Mucosa of gallbladder (tissue), 1 donor: Measurements from ENCODE around the gene ZNF783. TPM values are rescaled to one million over a fixed set of nuclear protein-coding genes. Genes with fewer than 3 reads are reported as not detected.
"Not testable (repeated sequence)": the region's sequence is repeated elsewhere in the genome, so short reads cannot be mapped to it uniquely, and the experiment has no call there.

ENCODE experiments used
- DNase-seq: peaks from one replicate; pipeline ENCODE4 v3.0.0-alpha.2; 2020; ENCODE audit warnings: low spot score
- total RNA-seq: library from RNA; stranded (reverse); gene quantifications from one replicate; pipeline ENCODE4 v1.2.1, GENCODE V29; 2021
- donor health status: DM: no; HTN: no; CAD: no.

Gene ZNF783
- total RNA-seq = 17.3 TPM

DNA sequence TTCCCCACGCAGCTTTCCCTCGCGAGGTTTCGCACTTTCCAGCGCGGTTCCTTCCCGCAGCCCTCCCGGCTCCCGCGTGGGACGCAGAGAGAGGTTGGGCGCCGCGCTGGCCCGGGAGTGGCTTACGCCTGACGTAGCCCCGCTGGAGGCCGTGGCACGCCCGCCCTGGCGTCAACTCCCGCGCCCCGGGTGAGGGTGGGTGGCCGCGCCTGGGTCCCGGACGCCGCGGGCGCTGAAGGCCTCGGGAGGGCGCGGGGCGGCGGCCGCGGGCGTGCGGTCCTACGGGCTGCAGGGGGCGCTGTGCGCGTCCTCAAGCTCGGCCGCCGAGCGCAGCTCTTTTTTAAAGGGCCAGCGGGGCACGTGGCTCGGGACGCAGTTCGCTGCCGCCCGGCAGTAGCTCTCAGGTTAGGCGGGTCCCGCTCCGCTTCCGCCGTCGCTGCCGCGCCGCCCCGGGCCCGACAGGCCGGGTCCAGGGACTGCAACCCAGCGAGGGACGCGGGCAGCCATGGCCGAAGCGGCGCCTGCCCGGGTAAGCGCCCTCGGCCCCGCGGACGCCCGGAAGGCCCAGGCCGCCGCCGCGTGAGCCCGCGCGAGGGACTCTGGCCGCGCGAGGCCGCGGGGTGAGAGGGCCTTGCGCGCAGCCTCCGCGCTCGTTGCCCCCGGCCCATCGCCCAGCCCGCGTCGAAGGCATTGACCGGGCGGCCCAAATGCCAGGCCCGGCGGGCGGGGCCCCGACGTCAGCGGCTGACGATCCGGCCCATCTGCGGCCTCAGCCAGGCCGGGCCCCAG is at the start of gene ZNF783:
Gene ZNF783, plus strand, starts transcription at position 368 of the 789 bp plus-strand sequence. Its CDS starts 138 bp downstream, at position 506.
- peak; percentile 89 for DNase-seq

GRCh38 chr7:149214020-149214720 is 47.8 kb upstream of the ZNF783 start:
- DNase-seq = no peak

DNA sequence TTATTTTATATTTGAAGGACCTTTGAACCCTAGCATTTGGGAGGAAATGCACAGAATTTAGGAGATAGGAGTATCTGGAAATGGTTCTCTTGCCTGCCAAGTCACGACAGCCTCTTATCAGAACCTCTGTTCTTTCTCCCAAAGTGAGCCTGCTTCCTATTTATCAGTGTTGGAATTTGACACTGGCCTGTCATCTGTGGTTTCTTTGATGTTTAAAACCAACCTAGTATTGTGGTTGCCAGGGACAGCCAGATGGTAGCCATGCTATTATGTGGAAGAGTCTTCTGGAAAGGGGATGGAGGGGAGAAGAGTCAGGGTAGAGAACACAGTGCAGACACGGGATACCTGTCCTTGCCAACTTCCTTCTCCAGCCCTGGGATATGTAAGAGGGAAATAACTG is 45.6 kb upstream of the ZNF783 start:
- DNase-seq = no peak

DNA sequence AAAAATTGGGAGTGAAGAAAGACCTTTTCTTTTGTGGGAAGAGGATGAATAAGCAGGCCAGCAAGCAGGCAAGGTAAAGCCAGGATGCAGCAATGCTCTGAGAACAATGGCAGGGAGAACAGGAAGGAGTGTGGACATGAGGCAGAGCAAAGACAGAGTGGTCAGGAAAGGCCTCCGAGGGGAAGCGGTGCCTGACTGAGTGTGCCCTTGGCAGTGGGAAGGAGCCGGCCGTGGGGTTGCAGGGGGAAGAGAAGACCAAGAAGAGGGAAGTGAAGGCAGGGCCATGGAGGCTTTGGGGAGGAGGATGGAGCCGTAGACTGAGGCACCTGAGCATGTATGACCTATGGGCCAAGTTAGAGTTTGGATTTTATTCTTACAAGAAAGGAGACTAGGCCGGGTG is 44.4 kb upstream of the ZNF783 start:
- no peak for DNase-seq

DNA sequence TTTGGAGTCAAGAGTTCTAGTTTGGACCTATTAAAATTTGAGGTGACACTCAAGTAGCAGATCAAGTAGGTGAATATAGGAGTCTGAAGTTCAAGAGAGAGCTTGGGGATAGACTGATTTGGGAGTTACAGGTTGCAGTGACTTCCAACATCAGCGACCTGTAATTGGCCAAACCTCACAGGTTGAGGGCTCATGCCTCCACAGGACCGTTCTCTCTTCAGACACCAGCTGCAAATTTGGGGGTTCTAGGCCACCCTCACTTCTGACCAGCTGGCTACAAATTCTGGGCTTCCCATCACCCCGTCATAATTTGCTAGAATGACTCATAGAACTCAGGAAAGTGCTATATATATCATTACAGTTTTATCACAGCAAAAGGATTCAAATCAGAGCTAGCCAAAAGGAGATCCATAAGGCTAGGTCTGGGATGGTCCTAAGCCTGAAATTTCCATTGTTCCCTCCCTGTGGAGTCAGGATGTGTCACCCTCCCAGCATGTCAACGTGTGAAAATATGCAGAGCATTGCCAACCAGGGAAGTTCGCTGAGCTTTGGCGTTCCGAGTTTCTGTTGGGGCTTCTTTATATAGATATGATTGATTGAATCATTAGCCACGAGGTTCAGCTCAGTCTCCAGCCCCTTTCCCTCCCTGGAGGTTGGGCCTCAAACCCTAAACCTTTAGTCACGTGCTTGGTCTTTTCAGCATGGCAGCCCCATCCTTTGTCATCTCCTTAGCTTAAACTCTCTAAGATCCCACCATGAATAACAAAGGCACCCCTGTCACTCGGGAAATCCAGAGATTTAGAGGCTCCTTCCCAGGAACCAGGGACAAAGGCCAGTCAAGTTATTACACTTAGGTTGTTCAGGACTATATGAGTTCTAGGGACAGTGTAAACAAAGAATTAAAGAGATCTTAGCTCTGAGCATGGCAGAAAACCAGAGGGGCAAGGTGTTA is 43.3 kb upstream of the ZNF783 start:
- no peak for DNase-seq

DNA sequence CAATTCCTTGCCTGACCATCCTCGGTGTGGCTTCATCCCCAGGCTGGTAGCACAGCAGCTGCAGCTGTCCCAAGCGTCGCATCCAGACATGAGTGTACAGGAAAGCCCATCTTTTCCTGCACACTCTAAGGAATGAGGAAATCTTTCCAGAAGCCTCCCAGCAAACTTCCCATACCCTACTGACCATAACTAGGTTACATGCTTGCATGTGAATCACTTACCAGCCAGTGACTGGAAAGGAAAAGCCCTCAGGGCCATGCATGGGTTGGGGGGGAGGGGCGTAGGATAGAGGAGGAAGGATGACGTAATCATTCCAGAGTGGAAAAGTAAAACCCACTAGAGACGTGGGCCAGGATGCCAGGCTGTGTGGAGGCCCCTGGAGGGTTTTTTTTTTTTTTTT is 41.5 kb upstream of the ZNF783 start:
- no peak for DNase-seq

DNA sequence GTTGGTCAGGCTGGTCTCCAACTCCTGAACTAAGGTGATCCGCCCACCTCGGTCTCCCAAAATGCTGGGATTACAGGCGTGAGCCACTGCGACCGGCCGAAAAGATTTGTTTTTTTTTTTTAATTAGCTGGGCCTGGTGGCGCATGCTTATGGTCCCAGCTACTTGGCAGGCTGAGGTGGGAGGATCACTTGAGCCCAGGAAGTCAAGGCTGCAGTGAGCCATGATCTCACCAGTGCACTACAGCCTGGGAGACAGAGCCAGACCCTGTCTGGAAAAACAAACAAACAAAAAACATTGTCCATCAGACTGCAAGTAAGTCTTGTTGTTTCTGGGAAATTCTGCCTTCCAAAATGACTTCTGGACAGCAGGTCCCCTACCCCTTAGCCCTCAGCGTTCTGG is 38.8 kb upstream of the ZNF783 start:
- DNase-seq = no peak

- DNase-seq = no peak
Observed at GRCh38 chr7:149223761-149224160, 38.2 kb upstream of the ZNF783 start.

DNA sequence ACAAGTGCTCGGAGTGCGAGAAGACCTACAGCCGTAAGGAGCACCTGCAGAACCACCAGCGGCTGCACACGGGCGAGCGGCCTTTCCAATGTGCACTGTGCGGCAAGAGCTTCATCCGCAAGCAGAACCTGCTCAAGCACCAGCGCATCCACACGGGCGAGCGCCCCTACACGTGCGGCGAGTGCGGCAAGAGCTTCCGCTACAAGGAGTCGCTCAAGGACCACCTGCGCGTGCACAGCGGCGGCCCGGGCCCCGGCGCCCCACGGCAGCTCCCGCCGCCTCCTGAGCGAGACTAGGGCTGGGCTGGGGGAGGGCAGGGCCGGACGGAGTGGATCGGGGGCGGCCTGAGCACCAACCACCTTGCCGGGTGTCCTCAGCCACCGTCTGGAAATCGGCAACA is 37.6 kb upstream of the ZNF783 start:
- no peak for DNase-seq

DNA sequence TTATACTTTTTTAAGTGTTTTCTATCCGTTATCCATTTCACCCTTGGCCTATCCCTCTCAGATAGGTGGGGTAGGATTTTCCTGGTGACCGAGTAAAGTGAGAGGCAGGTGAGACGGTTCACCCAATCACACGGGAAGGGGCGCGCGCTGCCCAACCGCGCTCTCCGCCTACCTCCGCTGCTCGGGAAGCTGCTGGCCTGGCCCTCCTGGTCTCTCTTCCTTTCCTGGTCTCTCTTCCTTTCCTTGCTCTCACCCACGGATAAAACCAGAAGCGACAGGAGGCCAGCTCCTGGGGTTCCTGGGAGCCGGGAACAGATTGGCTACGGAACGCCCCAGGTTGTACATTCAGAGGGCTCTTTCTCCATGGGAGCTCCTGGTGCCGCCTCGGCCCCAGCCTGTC is 36.9 kb upstream of the ZNF783 start:
- no peak for DNase-seq

- no peak for DNase-seq
Observed at GRCh38 chr7:149225656-149226055, 36.3 kb upstream of the ZNF783 start.

DNA sequence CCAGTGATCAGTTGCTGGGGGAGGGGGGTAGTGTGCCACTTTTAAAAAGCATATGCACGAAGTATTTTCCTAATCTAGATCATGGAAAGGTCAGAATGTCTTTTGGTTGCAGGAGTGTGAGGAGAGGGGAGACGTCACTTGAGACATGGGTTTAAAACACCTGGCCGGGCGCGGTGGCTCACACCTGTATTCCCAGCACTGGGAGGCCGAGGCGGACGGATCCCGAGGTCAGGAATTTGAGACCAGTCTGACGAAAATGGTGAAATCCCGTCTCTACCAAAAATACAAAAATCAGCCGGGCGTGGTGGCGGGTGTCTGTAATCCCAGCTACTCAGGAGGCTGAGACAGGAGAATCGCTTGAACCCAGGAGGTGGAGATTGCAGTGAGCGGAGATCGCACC is 35.6 kb upstream of the ZNF783 start:
- not testable (repeated sequence) for DNase-seq

DNA sequence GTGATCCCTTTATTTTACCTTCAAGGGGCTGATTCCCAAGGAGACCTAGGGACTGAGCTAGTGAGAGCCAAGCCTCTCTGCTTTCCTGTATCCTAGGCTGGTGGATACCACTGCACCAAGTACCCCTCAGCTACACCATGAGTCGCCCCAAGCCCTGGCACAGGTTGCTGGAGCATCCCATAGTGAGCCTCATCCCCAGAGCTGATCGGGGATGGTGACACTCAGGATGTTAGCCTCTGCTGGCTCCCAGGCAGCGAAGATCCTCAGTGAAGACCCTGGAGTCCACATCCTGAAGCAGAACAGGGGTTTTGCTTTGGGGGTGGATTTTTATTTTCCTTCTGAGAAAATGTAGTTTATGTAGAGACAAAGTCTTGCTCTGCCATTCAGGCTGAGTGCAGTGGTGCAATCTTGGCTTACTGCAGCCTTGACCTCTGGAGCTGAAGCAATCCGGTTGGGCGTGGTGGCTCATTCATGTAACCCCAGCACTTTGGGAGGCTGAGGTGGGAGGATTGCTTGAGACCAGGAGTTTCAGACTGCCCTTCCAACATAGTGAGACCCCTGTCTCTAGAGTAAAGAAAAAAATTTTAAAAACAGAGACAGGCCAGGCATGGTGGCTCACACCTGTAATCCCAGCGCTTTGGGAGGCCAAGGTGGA is 35.0 kb upstream of the ZNF783 start:
- no peak for DNase-seq

- DNase-seq = no peak
Observed at GRCh38 chr7:149228831-149229471, 33.0 kb upstream of the ZNF783 start.

- no peak for DNase-seq
Observed at GRCh38 chr7:149229526-149229925, 32.5 kb upstream of the ZNF783 start.

DNA sequence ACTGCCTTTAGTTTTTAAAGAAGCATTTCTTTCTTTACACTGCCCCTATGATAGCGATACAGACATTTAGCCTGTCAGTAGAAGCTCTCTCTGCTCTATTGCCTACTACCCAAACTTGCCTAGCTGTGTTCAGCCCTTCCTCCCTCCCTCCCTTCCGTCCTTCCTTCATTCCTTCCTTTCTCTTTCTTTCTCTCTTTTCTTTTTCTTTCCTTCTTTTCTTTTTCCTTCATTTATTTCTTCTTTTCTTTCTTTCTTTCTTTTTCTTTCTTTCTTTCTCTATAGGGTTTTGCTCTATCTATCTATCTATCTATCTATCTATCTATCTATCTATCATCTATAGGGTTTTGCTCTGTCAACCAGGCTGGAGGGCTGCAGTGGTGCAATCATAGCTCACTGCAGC is 29.6 kb upstream of the ZNF783 start:
- DNase-seq = no peak

GRCh38 chr7:149233655-149234204 is 28.3 kb upstream of the ZNF783 start:
- not testable (repeated sequence) for DNase-seq

DNA sequence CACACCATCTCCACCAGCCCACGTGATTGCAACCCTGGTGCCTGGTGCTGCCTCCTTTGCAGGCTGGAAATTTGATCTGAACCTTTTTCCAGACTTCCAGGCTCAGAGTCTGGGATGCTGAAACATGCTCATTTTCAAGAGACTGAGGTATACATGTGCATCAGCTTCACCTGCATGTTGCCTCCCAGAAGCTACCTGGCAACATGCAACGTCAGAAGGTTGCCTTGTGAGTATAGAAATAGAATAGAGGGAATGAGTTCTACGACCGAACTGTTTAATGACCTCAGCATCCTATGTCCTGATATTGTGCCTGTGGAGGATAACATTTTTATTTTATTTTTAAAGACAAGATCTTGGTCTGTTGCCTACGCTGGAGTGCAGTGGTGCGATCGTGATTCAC is 24.5 kb upstream of the ZNF783 start:
- no peak for DNase-seq

- no peak for DNase-seq
Observed at GRCh38 chr7:149238051-149238450, 23.9 kb upstream of the ZNF783 start.

- peak; percentile 91 for DNase-seq
Observed at GRCh38 chr7:149239345-149240143, 22.5 kb upstream of the ZNF783 start, which contains the start of gene ZNF212. ZNF212 (plus strand) TSS chr7:149239651; CDS start chr7:149239779, 128 bp downstream.
